Adrenal gland (tissue), 5 donors: ENCODE data around the gene CERS1.

Experiments used
- POLR2A ChIP-seq, 2 donors: fragments of 450-650 bp; IDR thresholded peaks; one replicate each; pipeline ENCODE4 v1.6.1; 2017; ENCODE audit warnings: antibody characterized with exemption in 2 of 2, mild to moderate bottlenecking in 2 of 2, moderate library complexity in 1 of 2
- TF ChIP-seq, protein P1 (sequence below), 6 experiments: fragments of 450-650 bp in 4 of 6; fragments of 200-600 bp in 2 of 6; sonication (generic) in 1 of 6; IDR thresholded peaks; 1 replicate in 5 of 6; 2 replicates in 1 of 6; pipeline versions ENCODE4 v1.5.1 to v1.8.0; 2016 to 2021; ENCODE audit warnings: antibody characterized with exemption in 6 of 6, mild to moderate bottlenecking in 2 of 6, moderate library complexity in 1 of 6
- donor health status: DM: no; HTN: no; CAD: no.

DNA sequence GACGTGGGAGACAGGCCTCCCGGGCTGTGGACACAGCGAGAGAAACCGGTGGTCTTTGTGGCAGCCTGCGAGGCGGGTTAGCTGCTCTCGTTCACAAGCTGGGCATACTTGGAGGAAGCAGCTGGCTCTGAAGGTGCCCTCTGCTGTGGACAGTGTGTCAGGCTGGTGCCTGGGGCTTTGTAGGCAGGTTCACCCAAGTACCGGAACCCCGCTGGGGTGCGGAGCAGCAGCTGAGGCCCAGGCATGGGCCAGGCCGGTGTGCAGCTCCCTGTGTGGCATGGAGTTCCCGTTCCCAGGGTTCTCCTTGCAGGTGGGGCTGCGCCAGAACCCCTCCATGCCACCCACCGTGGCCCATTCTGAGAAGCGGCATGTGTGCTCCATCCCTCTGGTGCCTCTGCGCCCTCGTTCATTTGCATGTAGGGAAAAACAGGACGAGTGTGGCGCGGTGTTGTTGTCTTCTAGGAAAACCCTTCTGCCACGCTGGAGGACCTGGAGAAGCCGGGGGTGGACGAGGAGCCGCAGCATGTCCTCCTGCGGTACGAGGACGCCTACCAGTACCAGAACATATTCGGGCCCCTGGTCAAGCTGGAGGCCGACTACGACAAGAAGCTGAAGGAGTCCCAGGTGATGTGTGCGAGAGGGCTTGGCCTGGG is 44.2 kb downstream of the CERS1 start:
- no peak for TF ChIP-seq POLR2A (IDR thresholded peaks at IDR 0.05)
- TF ChIP-seq, protein P1, sequence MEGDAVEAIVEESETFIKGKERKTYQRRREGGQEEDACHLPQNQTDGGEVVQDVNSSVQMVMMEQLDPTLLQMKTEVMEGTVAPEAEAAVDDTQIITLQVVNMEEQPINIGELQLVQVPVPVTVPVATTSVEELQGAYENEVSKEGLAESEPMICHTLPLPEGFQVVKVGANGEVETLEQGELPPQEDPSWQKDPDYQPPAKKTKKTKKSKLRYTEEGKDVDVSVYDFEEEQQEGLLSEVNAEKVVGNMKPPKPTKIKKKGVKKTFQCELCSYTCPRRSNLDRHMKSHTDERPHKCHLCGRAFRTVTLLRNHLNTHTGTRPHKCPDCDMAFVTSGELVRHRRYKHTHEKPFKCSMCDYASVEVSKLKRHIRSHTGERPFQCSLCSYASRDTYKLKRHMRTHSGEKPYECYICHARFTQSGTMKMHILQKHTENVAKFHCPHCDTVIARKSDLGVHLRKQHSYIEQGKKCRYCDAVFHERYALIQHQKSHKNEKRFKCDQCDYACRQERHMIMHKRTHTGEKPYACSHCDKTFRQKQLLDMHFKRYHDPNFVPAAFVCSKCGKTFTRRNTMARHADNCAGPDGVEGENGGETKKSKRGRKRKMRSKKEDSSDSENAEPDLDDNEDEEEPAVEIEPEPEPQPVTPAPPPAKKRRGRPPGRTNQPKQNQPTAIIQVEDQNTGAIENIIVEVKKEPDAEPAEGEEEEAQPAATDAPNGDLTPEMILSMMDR (IDR thresholded peaks at IDR 0.05) = no peak
